ENCODE data around the gene FOSL1. TPM values are rescaled to one million over a fixed set of nuclear protein-coding genes. Genes with fewer than 3 reads are reported as not detected.
A peak's percentile ranks its signal among the peaks of the same experiment; 100 is the strongest.

FOSL1 gene
- total and polyA plus RNA-seq, 2 donors from 2014 or later = 0.37 to 3.2 TPM

GRCh38 chr11:65918211-65919140 is 18.3 kb upstream of the FOSL1 start, which contains the start of gene C11orf68:
Gene C11orf68 (minus strand): TSS chr11:65919062. CDS start chr11:65919031, 31 bp downstream.
- Histone ChIP-seq H3K27me3 (ENCODE audit: control insufficient read depth, insufficient read depth, low read length) (no peaks in the 10 kb centered on the region), H3K9me3 (ENCODE audit: control insufficient read depth in 2 of 3, insufficient read depth in 1 of 3, low read length in 3 of 3) (no peaks in the 10 kb centered on the region), H3K27ac (ENCODE audit: low read depth in 2 of 2, low read length in 2 of 2) (peak within 1 kb of the TSS; percentile 77 to 85), H3K4me3 (ENCODE audit: low read length in 3 of 3) (peak within 1 kb of the TSS; percentile 65 to 97 (median 75)), H3K9ac (ENCODE audit: low read length in 3 of 3) (peak within 1 kb of the TSS; percentile 46 to 97 (median 83)), H3K4me1 (ENCODE audit: control insufficient read depth in 2 of 3, insufficient read depth in 2 of 3, low read depth in 1 of 3, low read length in 3 of 3) (peaks cover 0 to 36% (median 21%) of the 10 kb centered on the region in 3 donors), H3K36me3 (ENCODE audit: control insufficient read depth in 2 of 3, insufficient read depth in 3 of 3, low read length in 3 of 3) (peaks cover 0 to 3% (median 2%) of the 10 kb centered on the region in 3 donors)
- no peak for TF ChIP-seq CTCF (IDR thresholded peaks at IDR 0.05; ENCODE audit: borderline replicate concordance, extremely low read depth, insufficient read depth)
- peak in 1 of 5 donors; percentile 48 for DNase-seq
- no peak for FAIRE-seq
- intact Hi-C loops (cut with DNase I) = no loop called here

DNA sequence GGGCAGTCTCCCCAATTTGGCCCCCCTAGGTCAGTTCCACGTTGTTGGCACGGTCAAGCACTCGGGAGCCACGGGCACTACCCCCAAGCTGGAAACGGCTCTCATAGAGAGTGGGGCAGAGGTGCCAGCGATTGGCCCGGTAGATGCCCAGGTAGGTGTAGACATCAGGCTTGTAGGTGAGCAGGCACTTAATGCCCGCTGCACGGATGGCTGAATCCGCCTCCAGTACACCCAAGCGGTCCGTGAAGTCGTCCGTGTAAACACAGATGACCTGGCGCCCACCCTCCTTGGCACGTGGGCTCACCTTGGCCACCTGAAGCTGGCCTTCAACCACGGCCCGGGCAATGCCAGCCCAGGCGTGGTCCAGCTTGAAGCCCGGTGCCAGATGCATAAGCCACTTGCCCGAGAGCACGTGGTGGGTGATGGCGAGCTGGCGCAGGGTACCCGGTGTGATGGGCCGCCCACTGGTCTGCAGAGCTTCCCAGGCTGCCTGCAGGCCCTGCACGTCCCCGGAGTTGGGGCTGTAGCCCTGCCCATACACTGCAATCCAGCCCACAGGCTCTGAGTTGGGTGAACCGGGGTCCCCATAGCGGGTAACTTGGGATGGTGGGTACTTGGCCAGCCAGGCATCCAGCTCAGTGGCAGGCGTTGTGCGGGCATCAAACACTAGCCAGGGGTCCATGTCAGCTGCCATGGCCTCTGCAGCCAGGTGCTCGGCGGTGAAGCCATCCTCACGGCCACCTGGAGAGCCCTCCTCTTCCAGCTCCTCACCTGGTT is 17.4 kb upstream of the FOSL1 start:
- Histone ChIP-seq H3K9ac (ENCODE audit: low read length in 3 of 3) (peak overlapping the region; percentile 26 to 97 (median 46)), H3K4me1 (ENCODE audit: control insufficient read depth in 2 of 3, insufficient read depth in 2 of 3, low read depth in 1 of 3, low read length in 3 of 3) (peaks cover 0 to 36% (median 21%) of the 10 kb centered on the region in 3 donors), H3K9me3 (ENCODE audit: control insufficient read depth in 2 of 3, insufficient read depth in 1 of 3, low read length in 3 of 3) (no peaks in the 10 kb centered on the region), H3K27me3 (ENCODE audit: control insufficient read depth, insufficient read depth, low read length) (no peaks in the 10 kb centered on the region), H3K4me3 (ENCODE audit: low read length in 3 of 3) (peak overlapping the region; percentile 57 to 97 (median 75)), H3K27ac (ENCODE audit: low read depth in 2 of 2, low read length in 2 of 2) (no peak overlapping the region), H3K36me3 (ENCODE audit: control insufficient read depth in 2 of 3, insufficient read depth in 3 of 3, low read length in 3 of 3) (peaks cover 0 to under 1% (median under 1%) of the 10 kb centered on the region in 3 donors)
- peak in 1 of 5 donors; percentile 80 for DNase-seq
- FAIRE-seq = no peak
- TF ChIP-seq CTCF (IDR thresholded peaks at IDR 0.05; ENCODE audit: borderline replicate concordance, extremely low read depth, insufficient read depth) = no peak
- intact Hi-C loops (cut with DNase I) = no loop called here

- TF ChIP-seq CTCF (IDR thresholded peaks at IDR 0.05; ENCODE audit: borderline replicate concordance, extremely low read depth, insufficient read depth) = no peak
- Histone ChIP-seq H3K36me3 (ENCODE audit: control insufficient read depth in 2 of 3, insufficient read depth in 3 of 3, low read length in 3 of 3) (no peaks in the 10 kb centered on the region), H3K27me3 (ENCODE audit: control insufficient read depth, insufficient read depth, low read length) (no peaks in the 10 kb centered on the region), H3K4me1 (ENCODE audit: control insufficient read depth in 2 of 3, insufficient read depth in 2 of 3, low read depth in 1 of 3, low read length in 3 of 3) (peaks cover 0 to 38% (median 21%) of the 10 kb centered on the region in 3 donors), H3K4me3 (ENCODE audit: low read length in 3 of 3) (peak overlapping the region in 1 of 3 donors; percentile 97), H3K9ac (ENCODE audit: low read length in 3 of 3) (peak overlapping the region in 1 of 3 donors; percentile 97), H3K27ac (ENCODE audit: low read depth in 2 of 2, low read length in 2 of 2) (no peak overlapping the region), H3K9me3 (ENCODE audit: control insufficient read depth in 2 of 3, insufficient read depth in 1 of 3, low read length in 3 of 3) (no peaks in the 10 kb centered on the region)
- FAIRE-seq = no peak
- intact Hi-C loops (cut with DNase I) = no loop called here
- DNase-seq = no peak
Measured at GRCh38 chr11:65917077-65917433, 16.9 kb upstream of the FOSL1 start.
